ENCODE data around the gene FAR1. TPM values are rescaled to one million over a fixed set of nuclear protein-coding genes. Genes with fewer than 3 reads are reported as not detected.
"Not testable (repeated sequence)": the region's sequence is repeated elsewhere in the genome, so short reads cannot be mapped to it uniquely, and the experiment has no call there.

The FAR1 gene
- total RNA-seq, 2 donors from 2014 or later: 40.2 to 43.2 TPM

- TF ChIP-seq CTCF (IDR thresholded peaks at IDR 0.05) (no peak), POLR2A (IDR thresholded peaks at IDR 0.05) (no peak)
- Histone ChIP-seq H3K9me3 (no peaks in the 10 kb centered on the region), H3K4me1 (no peaks in the 10 kb centered on the region), H3K27ac (no peak overlapping the region), H3K4me3 (no peak overlapping the region), H3K36me3 (replicated peaks in 1 of 2; ENCODE audit: insufficient read depth in 1 of 2, low read depth in 2 of 2) (peaks cover 0 to 10% of the 10 kb centered on the region in 2 donors), H3K27me3 (no peaks in the 10 kb centered on the region)
- ATAC-seq (no peak), DNase-seq (no peak)
- intact Hi-C loops (cut with DNase I): no loop called here
Measured at GRCh38 chr11:13728076-13728475, 59.6 kb downstream of the FAR1 start.

GRCh38 chr11:13734530-13734929 lies 66.1 kb downstream of the FAR1 start:
- 79 to 92% methylated on average over 3 of the region's 3 CpGs for WGBS, 2 donors
- TF ChIP-seq CTCF (IDR thresholded peaks at IDR 0.05): no peak
- no peak for TF ChIP-seq POLR2A (IDR thresholded peaks at IDR 0.05)
- H3K27me3 ChIP-seq: no peaks in the 10 kb centered on the region
- ATAC-seq (no peak), DNase-seq (no peak)
- no peaks in the 10 kb centered on the region for H3K9me3 ChIP-seq
- intact Hi-C loops (cut with DNase I): no loop called here
- no peak overlapping the region for H3K27ac ChIP-seq
- no peak overlapping the region for H3K4me3 ChIP-seq
- H3K36me3 ChIP-seq (replicated peaks in 1 of 2; ENCODE audit: insufficient read depth in 1 of 2, low read depth in 2 of 2): no peaks in the 10 kb centered on the region
- no peaks in the 10 kb centered on the region for H3K4me1 ChIP-seq

GRCh38 chr11:13745165-13745564 lies 76.7 kb downstream of the FAR1 start:
- intact Hi-C loops (cut with DNase I): no loop called here

GRCh38 chr11:13753316-13753715 lies 84.8 kb downstream of the FAR1 start:
- H3K9me3 ChIP-seq; ATAC-seq; H3K4me1 ChIP-seq; H3K27ac ChIP-seq; intact Hi-C loops (cut with DNase I); H3K27me3 ChIP-seq; DNase-seq; H3K36me3 ChIP-seq (replicated peaks in 1 of 2; ENCODE audit: insufficient read depth in 1 of 2, low read depth in 2 of 2); H3K4me3 ChIP-seq: not testable (repeated sequence)
- 78 to 81% methylated on average over 5 of the region's 5 CpGs for whole genome bisulfite sequencing, 2 donors

More at GRCh38 chr11:13745165-13745564, 76.7 kb downstream of the FAR1 start:
- no peaks in the 10 kb centered on the region for H3K36me3 ChIP-seq (replicated peaks in 1 of 2; ENCODE audit: insufficient read depth in 1 of 2, low read depth in 2 of 2)
- no peak overlapping the region for H3K27ac ChIP-seq
- TF ChIP-seq POLR2A (IDR thresholded peaks at IDR 0.05) (no peak), CTCF (IDR thresholded peaks at IDR 0.05) (no peak)
- no peak overlapping the region for H3K4me3 ChIP-seq
- no peaks in the 10 kb centered on the region for H3K9me3 ChIP-seq
- no peaks in the 10 kb centered on the region for H3K27me3 ChIP-seq
- peaks cover 3% of the 10 kb centered on the region for H3K4me1 ChIP-seq
- WGBS, 2 donors: 55 to 68% methylated on average over 2 of the region's 2 CpGs
- ATAC-seq: no peak
- no peak for DNase-seq

- no peak overlapping the region for H3K4me3 ChIP-seq
- H3K36me3 ChIP-seq (replicated peaks in 1 of 2; ENCODE audit: insufficient read depth in 1 of 2, low read depth in 2 of 2): no peaks in the 10 kb centered on the region
- no peaks in the 10 kb centered on the region for H3K27me3 ChIP-seq
- intact Hi-C loops (cut with DNase I): no loop called here
- H3K4me1 ChIP-seq: no peaks in the 10 kb centered on the region
- ATAC-seq (no peak), DNase-seq (no peak)
- TF ChIP-seq CTCF (IDR thresholded peaks at IDR 0.05): no peak
- TF ChIP-seq POLR2A (IDR thresholded peaks at IDR 0.05): no peak
- H3K27ac ChIP-seq: no peak overlapping the region
- 86 to 89% methylated on average over 9 of the region's 9 CpGs for WGBS, 2 donors
- H3K9me3 ChIP-seq: no peaks in the 10 kb centered on the region
Measured at GRCh38 chr11:13759050-13759449, 90.6 kb downstream of the FAR1 start.

Measured in body of pancreas (tissue), 4 donors.